SH-SY5Y (cell line): Measurements from ENCODE around the gene TTR.

Experiments used
- GATA2 ChIP-seq: IDR thresholded peaks from 2 replicates; pipeline ENCODE4 v1.6.1; 2011; ENCODE audit warnings: mild to moderate bottlenecking, low read depth, low read length
- GATA3 ChIP-seq: IDR thresholded peaks from 2 replicates; pipeline ENCODE4 v1.6.1; 2011; ENCODE audit warnings: low read depth, mild to moderate bottlenecking, low read length, moderate library complexity

- TF ChIP-seq GATA2 (no peak), GATA3 (no peak)
Measured at GRCh38 chr18:31616586-31616985, 24.9 kb downstream of the TTR start.
